IPS-11a (cell line): ENCODE results near the gene MRPL9.

ENCODE experiments used
- H3K4me3 ChIP-seq: one replicate; pipeline ENCODE4 v1.5.1; 2013; ENCODE audit warnings: low read depth, low read length, control low read depth

Gene MRPL9

DNA sequence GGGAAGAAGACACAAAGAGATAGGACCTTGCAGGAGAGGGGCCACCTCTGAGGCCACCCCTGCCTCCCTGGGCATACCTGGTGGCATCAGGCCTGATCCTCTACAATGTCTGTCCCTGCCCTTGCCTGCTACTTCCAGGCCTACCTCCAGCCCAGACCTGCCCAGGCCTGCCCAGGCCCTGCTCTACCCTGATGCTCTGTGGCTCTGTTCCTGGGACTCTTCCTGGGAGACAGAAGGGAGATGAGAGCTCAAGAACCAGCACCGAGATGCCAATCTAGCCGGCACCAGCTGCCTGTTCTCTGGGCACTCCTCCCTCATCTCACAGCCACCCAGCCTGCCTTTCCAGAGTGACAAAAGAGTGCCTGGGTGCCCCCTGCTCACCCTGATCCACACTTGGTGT lies 49.4 kb downstream of the MRPL9 start:
- H3K4me3 ChIP-seq, result no peak overlapping the region

DNA sequence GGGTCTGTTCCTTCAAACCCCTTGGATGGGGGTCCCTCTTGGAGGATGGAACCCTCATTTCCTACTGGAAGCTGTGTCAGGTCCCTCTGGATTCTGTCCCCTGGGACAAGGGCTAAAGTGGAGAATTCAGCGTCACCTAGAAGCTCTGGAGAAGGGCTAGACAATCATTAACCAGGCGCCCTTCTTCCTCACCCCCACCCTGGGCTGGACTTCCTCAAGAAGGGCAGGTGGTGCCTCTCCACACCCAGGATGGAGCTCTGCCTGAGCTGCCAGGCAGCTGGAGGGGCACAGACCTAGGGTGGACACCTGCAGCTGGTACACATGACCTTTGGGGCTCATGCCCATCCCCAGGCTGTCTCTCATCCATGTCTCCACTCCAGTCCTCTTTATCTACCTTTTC lies 50.3 kb downstream of the MRPL9 start:
- H3K4me3 ChIP-seq, result no peak overlapping the region

- H3K4me3 ChIP-seq, result no peak overlapping the region
Measured at GRCh38 chr1:151711951-151712350, 51.3 kb downstream of the MRPL9 start.

GRCh38 chr1:151711044-151711800 lies 52.1 kb downstream of the MRPL9 start:
- H3K4me3 ChIP-seq, result no peak overlapping the region

DNA sequence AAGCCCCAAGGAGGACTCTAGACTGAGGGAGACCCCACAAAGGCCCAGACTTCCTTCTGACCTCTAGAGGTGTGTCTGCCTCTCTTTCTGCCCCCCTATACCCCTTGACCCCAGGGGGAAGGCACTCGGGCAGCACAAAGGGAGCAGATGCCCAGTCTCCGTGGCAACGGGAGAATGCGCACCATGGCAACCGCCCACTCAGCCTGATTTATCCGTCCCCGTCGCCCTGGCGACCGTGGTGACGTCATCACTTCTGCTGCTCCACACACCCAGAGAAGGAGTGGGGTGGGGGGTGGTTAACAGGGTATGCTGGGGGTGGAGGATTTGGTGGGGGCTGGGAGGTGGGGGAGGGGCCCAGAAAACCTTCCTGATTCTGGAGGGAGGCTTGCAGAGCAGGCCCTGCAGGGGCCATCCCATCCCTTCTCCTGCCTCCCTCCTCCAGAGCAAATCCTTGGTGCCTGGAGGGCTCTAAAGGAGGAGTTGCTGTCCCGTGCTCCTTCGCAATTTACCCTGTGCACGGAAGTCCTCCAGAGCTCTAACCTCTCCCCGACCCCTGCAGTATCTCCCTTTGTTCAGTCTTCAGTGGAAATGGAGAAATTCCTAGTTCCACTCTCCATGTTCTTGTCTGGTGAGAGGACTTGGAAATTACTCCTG lies 53.0 kb downstream of the MRPL9 start:
- H3K4me3 ChIP-seq, result no peak overlapping the region
